ENCODE results near the gene CNOT11. TPM values are rescaled to one million over a fixed set of nuclear protein-coding genes. Genes with fewer than 3 reads are reported as not detected.

CNOT11 gene
- total RNA-seq, 3 donors from 2014 or later (not counting 1 experiment from before 2014, with no cell fraction given) = 41.7 to 49.8 (median 46.0) TPM

DNA sequence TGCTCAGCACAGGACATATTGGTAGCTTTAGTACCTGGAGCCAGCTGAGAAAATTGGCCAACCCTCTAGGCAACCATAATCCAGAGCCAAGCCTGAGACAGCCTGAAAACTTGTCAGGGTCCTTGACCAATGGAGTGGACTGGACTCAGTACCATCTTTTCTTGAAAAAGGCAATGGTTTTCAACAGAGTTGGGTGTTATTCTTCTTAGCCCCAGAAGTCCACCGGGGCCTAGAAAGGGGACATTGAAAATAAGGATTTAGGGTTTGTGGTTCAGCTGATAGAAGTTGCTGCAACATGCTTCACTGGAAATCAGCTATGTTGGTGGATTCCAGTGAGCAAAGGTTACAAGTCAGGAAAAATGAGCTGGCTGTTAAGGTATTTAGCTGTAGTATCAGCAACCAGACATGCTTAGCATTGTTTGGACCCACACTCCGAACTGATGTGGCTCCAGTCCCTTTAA lies 22.1 kb upstream of the CNOT11 start:
- H3K36me3 ChIP-seq (ENCODE audit: control insufficient read depth, insufficient read depth, low read length) = no peaks in the 10 kb centered on the region
- TF ChIP-seq, protein P1, sequence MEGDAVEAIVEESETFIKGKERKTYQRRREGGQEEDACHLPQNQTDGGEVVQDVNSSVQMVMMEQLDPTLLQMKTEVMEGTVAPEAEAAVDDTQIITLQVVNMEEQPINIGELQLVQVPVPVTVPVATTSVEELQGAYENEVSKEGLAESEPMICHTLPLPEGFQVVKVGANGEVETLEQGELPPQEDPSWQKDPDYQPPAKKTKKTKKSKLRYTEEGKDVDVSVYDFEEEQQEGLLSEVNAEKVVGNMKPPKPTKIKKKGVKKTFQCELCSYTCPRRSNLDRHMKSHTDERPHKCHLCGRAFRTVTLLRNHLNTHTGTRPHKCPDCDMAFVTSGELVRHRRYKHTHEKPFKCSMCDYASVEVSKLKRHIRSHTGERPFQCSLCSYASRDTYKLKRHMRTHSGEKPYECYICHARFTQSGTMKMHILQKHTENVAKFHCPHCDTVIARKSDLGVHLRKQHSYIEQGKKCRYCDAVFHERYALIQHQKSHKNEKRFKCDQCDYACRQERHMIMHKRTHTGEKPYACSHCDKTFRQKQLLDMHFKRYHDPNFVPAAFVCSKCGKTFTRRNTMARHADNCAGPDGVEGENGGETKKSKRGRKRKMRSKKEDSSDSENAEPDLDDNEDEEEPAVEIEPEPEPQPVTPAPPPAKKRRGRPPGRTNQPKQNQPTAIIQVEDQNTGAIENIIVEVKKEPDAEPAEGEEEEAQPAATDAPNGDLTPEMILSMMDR (IDR thresholded peaks at IDR 0.05) = no peak

DNA sequence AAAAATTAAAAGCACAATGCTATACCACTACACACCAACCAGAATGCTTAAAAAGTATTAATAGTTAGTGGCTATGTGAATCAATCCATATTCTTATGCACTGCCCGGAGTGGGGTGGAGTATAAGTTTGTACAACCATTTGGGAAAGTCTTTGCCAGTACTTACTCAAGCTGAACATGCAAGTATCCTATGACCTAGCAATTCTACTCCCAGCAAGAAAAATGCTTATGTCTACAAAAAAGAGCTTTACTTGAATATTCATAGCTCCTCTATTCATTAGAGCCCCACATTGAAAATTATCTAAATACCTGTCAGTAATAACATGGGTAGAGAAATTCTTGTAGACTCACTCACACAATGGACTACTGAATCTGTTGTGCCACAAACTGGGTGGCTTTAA lies 21.4 kb upstream of the CNOT11 start:
- peaks cover 2 to 4% of the 10 kb centered on the region in 2 donors for H3K4me1 Mint-ChIP-seq
- H3K9me3 Mint-ChIP-seq = no peaks in the 10 kb centered on the region
- Histone ChIP-seq H3K36me3 (ENCODE audit: control insufficient read depth, insufficient read depth, low read length) (no peaks in the 10 kb centered on the region), H3K27ac (ENCODE audit: low read length) (no peak overlapping the region), H3K4me1 (ENCODE audit: control insufficient read depth, insufficient read depth, low read length) (no peaks in the 10 kb centered on the region), H3K9me3 (ENCODE audit: control insufficient read depth, insufficient read depth, low read length) (no peaks in the 10 kb centered on the region), H3K27me3 (ENCODE audit: control insufficient read depth, insufficient read depth, low read length) (no peaks in the 10 kb centered on the region), H3K4me3 (ENCODE audit: low read length) (no peak overlapping the region)
- peaks cover 1 to 2% of the 10 kb centered on the region in 2 donors for H3K27me3 Mint-ChIP-seq (ENCODE audit: low read depth in 2 of 2)
- no peaks in the 10 kb centered on the region for H3K36me3 Mint-ChIP-seq
- no peak for ATAC-seq
- TF ChIP-seq, protein P1 (IDR thresholded peaks at IDR 0.05) = no peak
- intact Hi-C loops (cut with micrococcal nuclease) = no loop called here
- 100% methylated on average over 1 of the region's 1 CpG for WGBS (ENCODE audit: insufficient coverage)
- H3K27ac Mint-ChIP-seq = no peak overlapping the region
- H3K4me3 Mint-ChIP-seq = no peak overlapping the region
- no peak for DNase-seq

More for the DNA sequence above, 22.1 kb upstream of the CNOT11 start:
- Mint-ChIP-seq H3K4me3 (no peak overlapping the region), H3K9me3 (no peaks in the 10 kb centered on the region), H3K27ac (no peak overlapping the region), H3K27me3 (ENCODE audit: low read depth in 2 of 2) (peaks cover 3 to 5% of the 10 kb centered on the region in 2 donors), H3K36me3 (no peaks in the 10 kb centered on the region), H3K4me1 (peaks cover 4 to 7% of the 10 kb centered on the region in 2 donors)
- no peak for ATAC-seq
- no peak for DNase-seq
- intact Hi-C loops (cut with micrococcal nuclease) = no loop called here
- H3K9me3 ChIP-seq (ENCODE audit: control insufficient read depth, insufficient read depth, low read length) = no peaks in the 10 kb centered on the region
- WGBS (ENCODE audit: insufficient coverage) = 98% methylated on average over 2 of the region's 2 CpGs
- no peak overlapping the region for H3K4me3 ChIP-seq (ENCODE audit: low read length)
- H3K27me3 ChIP-seq (ENCODE audit: control insufficient read depth, insufficient read depth, low read length) = no peaks in the 10 kb centered on the region
- no peaks in the 10 kb centered on the region for H3K4me1 ChIP-seq (ENCODE audit: control insufficient read depth, insufficient read depth, low read length)
- no peak overlapping the region for H3K27ac ChIP-seq (ENCODE audit: low read length)

DNA sequence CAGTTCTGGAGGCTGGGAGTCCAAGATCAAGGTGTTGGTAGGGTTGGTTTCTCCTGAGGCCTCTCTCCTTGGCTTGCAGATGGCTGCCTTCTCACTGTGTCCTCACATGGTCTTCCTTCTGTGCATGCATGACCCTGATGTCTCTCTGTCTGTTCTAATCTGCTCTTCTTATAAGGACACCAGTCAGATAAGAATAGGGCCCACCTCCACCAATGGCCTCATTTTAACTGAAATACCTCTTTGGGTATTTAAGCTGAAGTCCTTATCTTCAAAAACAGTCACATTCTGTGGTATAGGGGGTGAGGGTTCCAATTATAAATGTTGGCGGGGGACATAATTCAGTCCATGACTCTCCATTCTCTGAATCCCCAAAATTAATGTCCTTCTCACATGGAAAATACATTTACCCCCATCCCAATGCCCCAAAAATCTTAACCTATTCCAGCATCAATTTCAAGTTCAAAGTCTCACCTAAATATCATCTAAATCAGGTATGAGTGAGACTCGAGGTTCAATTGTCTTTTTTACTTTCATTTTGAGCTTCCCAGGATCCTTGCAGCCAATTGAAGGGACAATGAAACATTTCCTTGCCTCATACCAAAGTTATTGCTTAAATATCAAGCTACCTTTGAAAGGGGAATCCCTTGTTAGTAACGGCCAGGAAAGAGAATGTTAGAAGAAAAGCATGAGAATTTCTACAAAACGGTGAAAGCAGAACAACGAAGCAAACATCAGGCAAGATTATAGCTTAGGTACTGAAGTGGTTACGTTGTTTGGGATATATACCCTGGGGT lies 20.6 kb upstream of the CNOT11 start:
- no peaks in the 10 kb centered on the region for H3K27me3 Mint-ChIP-seq (ENCODE audit: low read depth in 2 of 2)
- Histone ChIP-seq H3K36me3 (ENCODE audit: control insufficient read depth, insufficient read depth, low read length) (no peaks in the 10 kb centered on the region), H3K4me3 (ENCODE audit: low read length) (no peak overlapping the region), H3K4me1 (ENCODE audit: control insufficient read depth, insufficient read depth, low read length) (no peaks in the 10 kb centered on the region), H3K27ac (ENCODE audit: low read length) (no peak overlapping the region), H3K9me3 (ENCODE audit: control insufficient read depth, insufficient read depth, low read length) (no peaks in the 10 kb centered on the region), H3K27me3 (ENCODE audit: control insufficient read depth, insufficient read depth, low read length) (no peaks in the 10 kb centered on the region)
- intact Hi-C loops (cut with micrococcal nuclease) = no loop called here
- TF ChIP-seq, protein P1 (IDR thresholded peaks at IDR 0.05) = no peak
- H3K4me1 Mint-ChIP-seq = peaks cover 0 to 4% of the 10 kb centered on the region in 2 donors
- no peak overlapping the region for H3K4me3 Mint-ChIP-seq
- H3K36me3 Mint-ChIP-seq = no peaks in the 10 kb centered on the region
- H3K27ac Mint-ChIP-seq = no peak overlapping the region
- DNase-seq (no peak), ATAC-seq (no peak)
- no peaks in the 10 kb centered on the region for H3K9me3 Mint-ChIP-seq
- WGBS (ENCODE audit: insufficient coverage) = 90% methylated on average over 6 of the region's 6 CpGs
